Right cardiac atrium (tissue), 5 donors: Measurements from ENCODE around the gene SHF. TPM values are rescaled to one million over a fixed set of nuclear protein-coding genes. Genes with fewer than 3 reads are reported as not detected.
"Not testable (repeated sequence)": the region's sequence is repeated elsewhere in the genome, so short reads cannot be mapped to it uniquely, and the experiment has no call there.

Experiments used
- ATAC-seq, 2 donors: fragments of 200-7000 bp; cut with Tn5 transposase; one replicate each; pipeline versions ENCODE4 v1.8.0 to v1.9.1; 2020; ENCODE audit warnings: moderate library complexity in 2 of 2, mild to moderate bottlenecking in 1 of 2
- DNase-seq, 3 donors: peaks; one replicate each; pipeline ENCODE4 v3.0.0-alpha.2; 2020
- H3K27ac ChIP-seq: one replicate; pipeline ENCODE4 v1.5.1; 2013; ENCODE audit warnings: mild to moderate bottlenecking, low read length, control low read depth, moderate library complexity
- H3K27me3 ChIP-seq: one replicate; pipeline ENCODE4 v1.6.1; 2013; ENCODE audit not compliant: control insufficient read depth, insufficient read depth
- H3K4me1 ChIP-seq: one replicate; pipeline ENCODE4 v1.6.1; 2013; ENCODE audit warnings: low read length; ENCODE audit not compliant: control insufficient read depth, insufficient read depth
- H3K4me3 ChIP-seq: one replicate; pipeline ENCODE4 v1.5.1; 2013; ENCODE audit warnings: low read length, control low read depth
- H3K9me3 ChIP-seq: one replicate; pipeline ENCODE4 v1.6.1; 2013; ENCODE audit warnings: low read length; ENCODE audit not compliant: control insufficient read depth
- WGBS: extraction: QIAGEN DNeasy Blood & Tissue Kit; methylation state at CpG from one replicate; pipeline ENCODE4 v1.1.7; 2013; 5-methylcytosine and 5-hydroxymethylcytosine counted together
- intact Hi-C, 4 donors: fragments of 100-400 bp; cut with DNase I; formaldehyde crosslinking; loops; one replicate each; pipeline versions ENCODE4 v1.11.0 to v1.14.0; 2022 to 2023
- polyA plus RNA-seq: library from polyadenylated mRNA; stranded (reverse); fragments of 200-250 nt; gene quantifications from one replicate; pipeline ENCODE4 v1.2.3, GENCODE V29; 2013
- total RNA-seq, 4 donors: library from RNA; stranded (reverse); fragmentation: NEBNext Ultra II Directional; extraction: Animal tissue kit (Norgen Biotek cat#: 25700); gene quantifications; one replicate each; pipeline ENCODE4 v1.2.1, GENCODE V29; 2021
- donor health status: healthy with polysubstance abuse.
- donor health status: DM: no; HTN: yes; CAD: no.
- donor health status: DM: no; HTN: no; CAD: no.
- donor health status: DM: no; HTN: yes; CAD: no; lungs with severe emphysema.
- donor health status: DM: yes; HTN: yes; CAD: no.

The SHF gene
- total and polyA plus RNA-seq, 5 donors: 8.1 to 13.2 (median 9.5) TPM

- DNase-seq (peak in 1 of 3 donors; percentile 18), ATAC-seq (no peak)
- WGBS: 97% methylated on average over 10 of the region's 10 CpGs
- intact Hi-C loops: no loop called here
- Histone ChIP-seq H3K9me3 (no peaks in the 10 kb centered on the region), H3K27ac (no peak overlapping the region), H3K4me1 (no peaks in the 10 kb centered on the region), H3K27me3 (no peaks in the 10 kb centered on the region), H3K4me3 (no peak overlapping the region)
Observed at GRCh38 chr15:45140557-45141250, 47.1 kb downstream of the SHF start.

GRCh38 chr15:45139770-45140169 is 48.0 kb downstream of the SHF start:
- intact Hi-C loops: no loop called here
- Histone ChIP-seq H3K4me1 (no peaks in the 10 kb centered on the region), H3K27me3 (no peaks in the 10 kb centered on the region), H3K4me3 (no peak overlapping the region), H3K9me3 (no peaks in the 10 kb centered on the region), H3K27ac (no peak overlapping the region)
- DNase-seq (peak in 1 of 3 donors; percentile 10), ATAC-seq (no peak)
- 92% methylated on average over 6 of the region's 6 CpGs for WGBS

GRCh38 chr15:45138814-45139765 is 48.7 kb downstream of the SHF start:
- no peaks in the 10 kb centered on the region for H3K9me3 ChIP-seq
- no peaks in the 10 kb centered on the region for H3K4me1 ChIP-seq
- DNase-seq: peak in 1 of 3 donors; percentile 22
- intact Hi-C loops: no loop called here
- no peak overlapping the region for H3K27ac ChIP-seq
- no peak for ATAC-seq
- H3K4me3 ChIP-seq: no peak overlapping the region
- no peaks in the 10 kb centered on the region for H3K27me3 ChIP-seq
- 70% methylated on average over 12 of the region's 12 CpGs for WGBS

- H3K27me3 ChIP-seq: no peaks in the 10 kb centered on the region
- no peak overlapping the region for H3K27ac ChIP-seq
- no peaks in the 10 kb centered on the region for H3K9me3 ChIP-seq
- intact Hi-C loops: no loop called here
- ATAC-seq (no peak), DNase-seq (no peak)
- no peak overlapping the region for H3K4me3 ChIP-seq
- no peaks in the 10 kb centered on the region for H3K4me1 ChIP-seq
- WGBS: 81% methylated on average over 8 of the region's 8 CpGs
Observed at GRCh38 chr15:45137703-45138102, 50.1 kb downstream of the SHF start.

- ATAC-seq (no peak), DNase-seq (no peak)
- no peaks in the 10 kb centered on the region for H3K4me1 ChIP-seq
- no peak overlapping the region for H3K4me3 ChIP-seq
- H3K27ac ChIP-seq: no peak overlapping the region
- intact Hi-C loops: no loop called here
- no peaks in the 10 kb centered on the region for H3K9me3 ChIP-seq
- 24% methylated on average over 10 of the region's 10 CpGs for WGBS
- no peaks in the 10 kb centered on the region for H3K27me3 ChIP-seq
Observed at GRCh38 chr15:45136378-45136764, 51.4 kb downstream of the SHF start.

- H3K27me3 ChIP-seq, DNase-seq, H3K9me3 ChIP-seq, H3K4me3 ChIP-seq, H3K27ac ChIP-seq, H3K4me1 ChIP-seq, intact Hi-C loops: not testable (repeated sequence)
- WGBS: 19% methylated on average over 9 of the region's 37 CpGs
- peak; percentile 9 to 20 for ATAC-seq
Observed at GRCh38 chr15:45135705-45136377, 51.9 kb downstream of the SHF start.

GRCh38 chr15:45134682-45135604 is 52.8 kb downstream of the SHF start:
- H3K9me3 ChIP-seq: no peaks in the 10 kb centered on the region
- intact Hi-C loops: no loop called here
- H3K27me3 ChIP-seq: no peaks in the 10 kb centered on the region
- DNase-seq: peak in 1 of 3 donors; percentile 73
- no peaks in the 10 kb centered on the region for H3K4me1 ChIP-seq
- peak; percentile 44 to 58 for ATAC-seq
- H3K4me3 ChIP-seq: peak overlapping the region; percentile 8
- no peak overlapping the region for H3K27ac ChIP-seq
- WGBS: 10% methylated on average over 57 of the region's 57 CpGs

GRCh38 chr15:45134046-45134445 is 53.7 kb downstream of the SHF start:
- no peaks in the 10 kb centered on the region for H3K4me1 ChIP-seq
- no peaks in the 10 kb centered on the region for H3K27me3 ChIP-seq
- no peaks in the 10 kb centered on the region for H3K9me3 ChIP-seq
- DNase-seq: no peak
- no peak overlapping the region for H3K27ac ChIP-seq
- WGBS: 89% methylated on average over 7 of the region's 7 CpGs
- no peak overlapping the region for H3K4me3 ChIP-seq
- no peak for ATAC-seq
- intact Hi-C loops: no loop called here

- DNase-seq (no peak), ATAC-seq (no peak)
- H3K9me3 ChIP-seq: no peaks in the 10 kb centered on the region
- 72% methylated on average over 5 of the region's 5 CpGs for WGBS
- intact Hi-C loops: no loop called here
- no peaks in the 10 kb centered on the region for H3K27me3 ChIP-seq
- H3K4me1 ChIP-seq: no peaks in the 10 kb centered on the region
- no peak overlapping the region for H3K27ac ChIP-seq
- no peak overlapping the region for H3K4me3 ChIP-seq
Observed at GRCh38 chr15:45133561-45133920, 54.2 kb downstream of the SHF start.

GRCh38 chr15:45132844-45133560 is 54.8 kb downstream of the SHF start:
- DNase-seq: no peak
- intact Hi-C loops: no loop called here
- ATAC-seq: no peak
- Histone ChIP-seq H3K4me1 (no peaks in the 10 kb centered on the region), H3K4me3 (no peak overlapping the region), H3K27me3 (no peaks in the 10 kb centered on the region), H3K27ac (no peak overlapping the region), H3K9me3 (no peaks in the 10 kb centered on the region)
- 64% methylated on average over 3 of the region's 3 CpGs for WGBS
